Astrocyte of the cerebellum (primary cell): Measurements from ENCODE around the gene ERRFI1.

Source experiments
- DNase-seq: peaks from one replicate; pipeline ENCODE4 v3.0.0-alpha.2; 2011; ENCODE audit warnings: low read depth
- H3K4me3 ChIP-seq: 2 replicates; pipeline ENCODE4 v1.5.1; 2011; ENCODE audit warnings: mild to moderate bottlenecking, low read depth, low read length, moderate library complexity
- in situ Hi-C: cut with HindIII; loops from 2 replicates; pipeline ENCODE4 v1.10.0; 2017; ENCODE audit warnings: low sequenced_read_pairs
- TF ChIP-seq, protein P1 (sequence below): IDR thresholded peaks from 2 replicates; pipeline ENCODE4 v1.5.1; 2012; ENCODE audit warnings: low read length, low read depth, moderate library complexity, mild to moderate bottlenecking; ENCODE audit errors: missing control alignments

ERRFI1 gene

DNA sequence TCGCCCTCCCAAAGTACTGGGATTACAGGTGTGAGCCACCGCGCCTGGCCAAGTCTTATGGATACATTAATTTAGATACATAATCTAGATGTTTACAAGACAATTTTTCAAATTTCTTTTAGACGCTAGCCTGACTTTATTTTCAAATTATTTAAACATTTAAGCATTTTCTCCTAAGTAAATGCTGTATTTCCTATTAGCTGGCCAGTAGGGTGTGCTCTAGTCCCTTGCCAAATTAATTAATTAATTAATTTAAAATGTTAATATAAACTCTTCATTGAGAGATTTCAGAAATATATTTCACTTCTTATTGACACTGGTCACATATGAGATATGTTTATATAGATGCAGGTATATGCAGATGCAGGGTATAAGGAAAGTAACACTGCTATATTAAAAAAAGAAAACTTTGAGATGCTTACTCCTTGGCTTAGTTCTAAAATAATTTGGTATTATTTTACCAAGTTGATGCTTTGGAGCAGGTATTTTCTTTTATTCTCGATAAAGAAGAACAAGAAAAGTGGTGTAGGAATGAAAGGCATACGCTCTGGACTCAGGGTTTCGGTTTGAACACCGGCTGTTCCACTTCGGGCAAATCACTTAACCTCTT, 5.2 kb upstream of the ERRFI1 start:
- TF ChIP-seq, protein P1, sequence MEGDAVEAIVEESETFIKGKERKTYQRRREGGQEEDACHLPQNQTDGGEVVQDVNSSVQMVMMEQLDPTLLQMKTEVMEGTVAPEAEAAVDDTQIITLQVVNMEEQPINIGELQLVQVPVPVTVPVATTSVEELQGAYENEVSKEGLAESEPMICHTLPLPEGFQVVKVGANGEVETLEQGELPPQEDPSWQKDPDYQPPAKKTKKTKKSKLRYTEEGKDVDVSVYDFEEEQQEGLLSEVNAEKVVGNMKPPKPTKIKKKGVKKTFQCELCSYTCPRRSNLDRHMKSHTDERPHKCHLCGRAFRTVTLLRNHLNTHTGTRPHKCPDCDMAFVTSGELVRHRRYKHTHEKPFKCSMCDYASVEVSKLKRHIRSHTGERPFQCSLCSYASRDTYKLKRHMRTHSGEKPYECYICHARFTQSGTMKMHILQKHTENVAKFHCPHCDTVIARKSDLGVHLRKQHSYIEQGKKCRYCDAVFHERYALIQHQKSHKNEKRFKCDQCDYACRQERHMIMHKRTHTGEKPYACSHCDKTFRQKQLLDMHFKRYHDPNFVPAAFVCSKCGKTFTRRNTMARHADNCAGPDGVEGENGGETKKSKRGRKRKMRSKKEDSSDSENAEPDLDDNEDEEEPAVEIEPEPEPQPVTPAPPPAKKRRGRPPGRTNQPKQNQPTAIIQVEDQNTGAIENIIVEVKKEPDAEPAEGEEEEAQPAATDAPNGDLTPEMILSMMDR, result peak; percentile 52
- H3K4me3 ChIP-seq, result no peak overlapping the region
- DNase-seq, result peak; percentile 67
- in situ Hi-C loops, result no loop called here

DNA sequence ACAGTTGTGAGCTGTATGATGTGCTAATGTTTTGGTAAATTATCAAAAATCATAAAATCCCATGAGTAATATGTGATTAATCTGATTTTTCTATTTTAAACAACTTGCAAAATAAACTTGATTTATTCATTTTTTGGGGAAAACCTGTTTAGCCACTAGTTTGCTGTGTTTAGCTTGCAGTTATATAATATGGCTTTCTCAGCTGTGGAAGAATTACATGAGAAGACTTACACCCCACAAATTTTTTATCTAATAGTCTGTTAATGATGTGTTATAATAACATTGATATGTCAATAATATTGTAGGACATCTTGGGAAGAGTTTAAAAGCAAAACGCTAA, 2.4 kb upstream of the ERRFI1 start:
- no peak overlapping the region for H3K4me3 ChIP-seq
- in situ Hi-C loops, result no loop called here
- no peak for DNase-seq
- TF ChIP-seq, protein P1, result no peak

DNA sequence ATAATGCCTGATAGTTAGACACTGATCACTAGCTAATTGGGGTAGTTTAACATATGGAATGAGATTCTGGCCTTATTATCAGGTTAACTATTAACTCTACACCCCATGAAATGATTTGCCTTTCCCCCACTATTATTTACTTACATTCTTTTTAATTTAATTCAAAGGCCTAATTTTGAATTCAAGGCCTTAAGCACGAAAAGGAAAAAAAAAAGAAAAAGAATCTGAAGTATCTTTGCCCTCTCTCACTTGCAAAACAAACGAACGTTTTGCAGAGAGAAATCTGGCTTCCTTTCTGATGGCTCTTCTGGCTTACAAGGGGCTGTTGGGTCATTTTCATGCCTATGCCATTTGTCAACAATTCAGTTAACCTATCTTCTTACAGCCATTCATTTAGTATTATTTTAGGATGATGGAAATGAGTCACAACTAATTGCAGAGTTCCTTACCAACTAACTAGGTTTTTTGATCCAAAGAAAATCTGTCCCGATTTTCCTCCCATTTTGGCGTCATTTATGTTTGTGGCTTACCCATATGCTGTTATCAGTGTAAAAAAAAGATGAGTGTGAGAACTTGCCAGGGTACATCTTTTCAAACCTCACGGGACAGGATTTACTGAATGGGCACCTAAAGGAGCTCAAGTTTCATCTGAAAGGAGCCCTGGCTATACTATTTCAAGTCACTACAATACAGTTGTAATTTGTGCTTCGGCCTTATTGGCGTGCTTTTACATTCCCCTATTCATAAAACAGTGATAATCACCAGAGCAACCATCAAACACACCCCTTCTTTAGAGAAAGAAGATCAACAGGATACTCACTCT, 1.9 kb upstream of the ERRFI1 start:
- TF ChIP-seq, protein P1, result no peak
- peak overlapping the region; percentile 92 for H3K4me3 ChIP-seq
- in situ Hi-C loops, result no loop called here
- no peak for DNase-seq

DNA sequence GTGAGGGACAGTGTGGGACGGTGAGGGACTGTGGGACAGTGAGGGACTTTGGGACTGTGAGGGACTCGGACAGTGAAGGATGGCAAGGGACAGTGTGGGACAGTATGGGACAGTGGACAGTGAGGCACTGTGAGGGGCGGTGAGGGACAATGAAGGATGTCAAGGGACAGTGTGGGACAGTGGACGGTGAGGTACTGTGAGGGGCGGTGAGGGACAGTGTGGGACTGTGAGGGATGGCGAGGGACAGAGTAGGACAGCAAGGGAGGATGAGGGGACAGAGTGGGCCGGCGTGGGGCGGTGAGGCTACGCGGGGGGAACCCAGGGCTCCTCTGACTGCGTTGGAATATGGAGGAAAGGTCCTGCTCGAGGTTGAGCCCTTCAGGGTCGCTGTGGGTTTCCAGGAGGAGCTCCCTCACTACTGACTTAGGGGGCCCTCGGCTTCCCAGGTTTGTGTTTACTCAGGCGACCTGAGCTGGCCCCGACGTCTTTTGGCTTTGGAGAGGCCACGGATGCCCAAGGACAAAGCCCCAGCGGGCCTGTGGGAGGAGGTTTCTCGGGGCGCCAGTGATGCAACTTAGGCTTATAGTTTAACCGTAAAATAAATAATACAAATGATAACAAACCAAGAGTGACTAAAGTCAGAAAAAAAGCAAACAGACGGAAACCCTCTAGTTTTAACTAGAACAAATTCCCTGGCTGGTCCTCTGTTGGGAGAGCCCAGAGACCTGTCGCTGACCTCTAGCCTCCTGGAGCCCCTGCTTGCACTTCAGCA, 1.1 kb upstream of the ERRFI1 start:
- DNase-seq, result no peak
- TF ChIP-seq, protein P1, result no peak
- H3K4me3 ChIP-seq, result peak overlapping the region; percentile 92
- in situ Hi-C loops, result no loop called here

DNA sequence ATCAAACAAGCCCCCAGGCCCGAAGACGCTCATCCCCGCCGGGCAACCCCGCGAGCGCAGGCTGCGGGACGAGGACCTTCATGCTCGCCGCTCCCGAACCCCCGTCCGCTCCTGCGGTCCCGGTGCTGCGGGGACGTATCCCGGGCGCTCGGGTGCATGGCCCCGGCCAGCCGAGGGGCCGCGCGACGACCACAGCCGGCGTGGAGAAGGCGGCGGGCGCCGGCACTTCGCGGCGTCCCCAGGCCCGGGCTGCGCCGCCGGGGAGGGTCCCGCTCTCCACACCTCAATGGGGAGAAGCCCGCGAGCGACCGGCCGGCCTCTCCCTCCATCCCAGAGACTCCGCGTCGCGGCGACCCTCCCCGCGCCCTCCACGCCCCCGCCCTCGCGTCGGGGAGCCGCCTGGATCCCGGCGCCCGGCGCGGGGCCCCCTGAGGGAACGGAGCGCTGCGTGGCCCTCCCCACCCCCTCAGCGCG, 401 bp downstream of the ERRFI1 start:
- H3K4me3 ChIP-seq, result peak overlapping the region; percentile 92
- TF ChIP-seq, protein P1, result no peak

DNA sequence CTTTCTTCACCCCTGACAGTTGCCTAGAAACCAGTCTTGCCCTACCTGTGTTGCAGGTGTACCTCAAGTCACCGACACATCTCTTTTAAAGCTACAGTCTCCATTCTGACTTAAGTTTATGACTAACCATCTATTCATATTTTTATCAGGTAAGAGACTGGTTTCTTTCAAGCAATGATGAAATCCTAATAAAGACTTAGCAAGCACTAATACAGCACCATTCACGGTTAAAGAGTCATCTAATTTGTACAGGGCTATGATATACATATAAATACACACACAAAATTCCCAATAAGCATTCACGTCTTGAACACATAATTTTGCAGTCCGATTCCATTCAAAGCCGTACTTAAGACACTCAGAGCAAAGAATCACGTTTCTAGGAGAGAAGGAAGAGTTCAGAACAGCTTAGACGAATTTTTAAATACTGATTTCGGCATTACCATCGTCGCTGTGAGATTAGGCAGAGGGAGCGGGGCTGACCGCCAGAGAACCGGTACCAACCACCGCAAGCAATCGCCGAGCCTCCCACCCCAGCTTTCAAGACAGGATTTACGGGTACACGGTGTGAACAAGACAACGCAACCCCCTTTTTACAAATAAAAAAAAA, 943 bp downstream of the ERRFI1 start:
- H3K4me3 ChIP-seq, result peak overlapping the region; percentile 92
- DNase-seq, result no peak
- TF ChIP-seq, protein P1, result no peak
- in situ Hi-C loops, result no loop called here

More for the DNA sequence above, 401 bp downstream of the ERRFI1 start:
- DNase-seq, result no peak
- in situ Hi-C loops, result no loop called here
